AG09319 (cell line): ENCODE results near the gene DCLK2.
A peak's percentile ranks its signal among the peaks of the same experiment; 100 is the strongest.
"Not testable (repeated sequence)": the region's sequence is repeated elsewhere in the genome, so short reads cannot be mapped to it uniquely, and the experiment has no call there.

ENCODE experiments used
- DNase-seq: peaks from one replicate; pipeline ENCODE4 v3.0.0-alpha.2; 2010; ENCODE audit warnings: low read depth; ENCODE audit errors: extremely low read depth
- TF ChIP-seq, protein P1 (sequence below): IDR thresholded peaks from 2 replicates; pipeline ENCODE4 v1.5.1; 2011; ENCODE audit warnings: low read depth, mild to moderate bottlenecking, inconsistent platforms, low read length, moderate library complexity

Gene DCLK2

DNA sequence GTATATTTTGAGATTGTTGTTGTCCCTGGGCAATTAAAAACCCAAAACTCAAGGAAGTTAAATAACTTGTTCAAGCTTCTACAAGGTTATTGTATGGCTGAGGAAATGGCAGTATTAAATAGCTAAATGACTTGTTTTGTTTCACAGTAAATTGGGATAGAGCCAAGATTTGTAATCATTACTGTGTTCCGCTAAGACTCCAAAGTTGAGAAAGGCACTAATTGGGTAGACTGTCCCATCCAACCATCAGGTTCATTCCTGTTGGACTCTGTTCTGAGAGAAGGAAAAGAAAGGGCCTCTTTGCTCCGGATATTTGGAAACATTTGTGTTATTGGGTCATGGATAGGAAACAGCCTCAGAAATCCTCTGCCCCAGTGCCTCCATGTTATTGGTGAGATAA, 82.2 kb downstream of the DCLK2 start:
- TF ChIP-seq, protein P1, sequence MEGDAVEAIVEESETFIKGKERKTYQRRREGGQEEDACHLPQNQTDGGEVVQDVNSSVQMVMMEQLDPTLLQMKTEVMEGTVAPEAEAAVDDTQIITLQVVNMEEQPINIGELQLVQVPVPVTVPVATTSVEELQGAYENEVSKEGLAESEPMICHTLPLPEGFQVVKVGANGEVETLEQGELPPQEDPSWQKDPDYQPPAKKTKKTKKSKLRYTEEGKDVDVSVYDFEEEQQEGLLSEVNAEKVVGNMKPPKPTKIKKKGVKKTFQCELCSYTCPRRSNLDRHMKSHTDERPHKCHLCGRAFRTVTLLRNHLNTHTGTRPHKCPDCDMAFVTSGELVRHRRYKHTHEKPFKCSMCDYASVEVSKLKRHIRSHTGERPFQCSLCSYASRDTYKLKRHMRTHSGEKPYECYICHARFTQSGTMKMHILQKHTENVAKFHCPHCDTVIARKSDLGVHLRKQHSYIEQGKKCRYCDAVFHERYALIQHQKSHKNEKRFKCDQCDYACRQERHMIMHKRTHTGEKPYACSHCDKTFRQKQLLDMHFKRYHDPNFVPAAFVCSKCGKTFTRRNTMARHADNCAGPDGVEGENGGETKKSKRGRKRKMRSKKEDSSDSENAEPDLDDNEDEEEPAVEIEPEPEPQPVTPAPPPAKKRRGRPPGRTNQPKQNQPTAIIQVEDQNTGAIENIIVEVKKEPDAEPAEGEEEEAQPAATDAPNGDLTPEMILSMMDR: no peak
- no peak for DNase-seq

- TF ChIP-seq, protein P1: no peak
- DNase-seq: no peak
Measured at GRCh38 chr4:150161109-150161508, 82.9 kb downstream of the DCLK2 start.

DNA sequence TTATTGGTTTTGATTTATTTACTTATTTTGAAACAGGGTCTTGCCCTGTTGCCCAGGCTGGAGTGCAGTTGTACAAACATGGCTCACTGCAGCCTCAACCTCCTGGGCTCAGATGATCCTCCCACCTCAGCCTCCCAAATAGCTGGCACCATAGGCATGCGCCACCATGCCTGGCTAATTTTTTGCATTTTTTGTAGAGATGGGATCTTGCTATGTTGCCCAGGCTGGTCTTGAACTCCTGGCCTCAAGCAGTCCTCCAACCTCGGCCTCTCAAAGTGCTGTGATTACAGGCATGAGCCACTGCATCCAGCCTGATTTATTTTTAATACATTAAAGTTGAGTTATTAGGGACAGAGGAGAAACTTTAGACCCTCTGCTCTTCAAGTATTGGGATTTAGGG, 83.8 kb downstream of the DCLK2 start:
- DNase-seq: not testable (repeated sequence)

DNA sequence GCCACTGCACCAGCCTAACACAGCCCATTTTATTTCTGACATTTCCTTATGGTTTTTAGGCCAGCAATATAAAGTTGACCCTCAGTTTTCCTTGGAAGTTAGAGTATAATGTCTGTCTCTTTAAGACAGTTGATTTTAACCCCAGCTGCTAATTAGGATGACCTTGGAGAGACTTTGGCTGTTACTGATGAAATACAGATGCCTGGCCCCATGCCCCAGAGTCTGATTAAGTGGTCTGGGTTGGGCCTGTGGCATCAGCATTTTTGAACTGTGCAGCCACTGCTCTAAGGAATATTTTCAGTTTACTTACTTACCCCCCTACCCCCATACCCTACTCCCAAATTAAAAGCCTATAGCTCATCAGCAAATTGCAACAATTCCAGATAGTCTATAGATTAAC, 85.8 kb downstream of the DCLK2 start:
- peak; percentile 52 for DNase-seq
- TF ChIP-seq, protein P1: no peak

DNA sequence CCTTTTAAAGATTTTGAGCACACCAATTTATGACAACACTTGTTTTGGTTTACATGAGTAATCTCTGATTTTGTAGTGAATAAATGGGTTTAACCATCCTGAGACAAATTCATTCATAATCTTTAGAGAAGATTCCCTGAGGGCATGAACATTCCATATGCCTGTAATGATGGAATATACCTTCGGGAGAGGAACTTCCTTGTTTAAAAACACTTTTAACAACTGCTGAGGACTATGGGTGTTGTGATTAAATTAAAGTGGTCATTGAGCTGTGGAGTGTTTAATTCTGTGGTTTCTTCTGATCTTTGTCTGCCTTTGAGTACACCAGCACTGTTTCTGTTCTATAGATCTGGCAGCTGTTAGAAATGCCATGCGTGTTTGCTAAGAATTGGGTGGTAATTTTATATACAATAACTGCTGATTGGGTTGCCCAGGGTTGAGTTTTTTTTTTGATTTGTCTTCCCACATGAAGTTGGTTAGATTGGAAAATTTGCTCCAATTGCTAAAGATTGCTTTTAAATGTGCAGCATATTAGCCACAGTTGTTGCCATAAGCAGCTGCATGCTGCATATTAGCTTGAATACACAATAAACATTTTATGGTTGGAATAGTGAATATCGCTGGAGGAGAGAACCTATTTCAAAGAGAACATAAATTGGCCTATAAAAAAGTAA, 86.8 kb downstream of the DCLK2 start:
- DNase-seq: no peak
- TF ChIP-seq, protein P1: no peak

- DNase-seq: no peak
- TF ChIP-seq, protein P1: no peak
Measured at GRCh38 chr4:150167054-150167453, 88.8 kb downstream of the DCLK2 start.

GRCh38 chr4:150173432-150173861, 95.2 kb downstream of the DCLK2 start:
- TF ChIP-seq, protein P1: no peak
- no peak for DNase-seq

DNA sequence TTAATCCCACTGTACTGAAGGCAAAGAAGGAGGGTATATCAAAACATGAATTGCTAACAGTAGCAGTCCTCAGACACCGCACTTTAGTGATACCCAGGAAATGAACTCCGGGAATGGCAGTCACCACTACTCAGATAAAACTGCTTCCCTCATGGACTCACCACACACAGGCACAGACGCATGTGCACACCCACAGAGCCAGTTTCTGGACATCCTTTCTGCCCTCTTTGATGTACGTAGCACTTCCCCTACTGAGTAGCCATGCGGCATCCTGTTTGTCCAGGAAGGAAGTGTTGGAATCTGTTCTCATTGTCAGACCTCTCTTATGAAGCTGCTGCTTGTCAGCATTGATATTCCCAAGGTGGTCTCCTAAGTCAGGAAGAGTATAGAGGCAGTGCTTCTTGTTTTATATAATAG, 95.7 kb downstream of the DCLK2 start:
- TF ChIP-seq, protein P1: no peak
- DNase-seq: no peak
